T-helper 2 cell (primary cell): ENCODE data around the gene OR10W1.
A peak's percentile ranks its signal among the peaks of the same experiment; 100 is the strongest.

Source experiments
- DNase-seq, 5 experiments: peaks; one replicate each; pipeline versions ENCODE4 v3.0.0 to v3.0.0-alpha.2; 2012 to 2022
- total RNA-seq, 2 donors: gene quantifications; one replicate each; lab custom pipeline; 2026; lab: John Stamatoyannopoulos, UW

The OR10W1 gene
- total RNA-seq: 0 reads per million in 2 donors

GRCh38 chr11:58268142-58268541, at the start of gene OR10W1:
OR10W1 (minus strand) TSS chr11:58268260; CDS start chr11:58267858, 402 bp downstream.
- no peak for DNase-seq

GRCh38 chr11:58316142-58316541, 48.1 kb upstream of the OR10W1 start:
- no peak for DNase-seq

GRCh38 chr11:58301576-58301975, 33.5 kb upstream of the OR10W1 start:
- no peak for DNase-seq

GRCh38 chr11:58292017-58292416, 24.0 kb upstream of the OR10W1 start:
- DNase-seq: no peak

GRCh38 chr11:58289266-58289665, 21.2 kb upstream of the OR10W1 start:
- no peak for DNase-seq

- peak in 1 of 5 experiments; percentile 16 for DNase-seq
These were observed 18.2 kb upstream of the OR10W1 start for GRCh38 chr11:58286249-58286648.

GRCh38 chr11:58285483-58286040, 17.5 kb upstream of the OR10W1 start:
- DNase-seq: no peak

- no peak for DNase-seq
These were observed 8.1 kb upstream of the OR10W1 start for GRCh38 chr11:58276151-58276550.

GRCh38 chr11:58275002-58275401, 6.9 kb upstream of the OR10W1 start:
- DNase-seq: no peak

- no peak for DNase-seq
These were observed 8.1 kb downstream of the OR10W1 start for GRCh38 chr11:58259983-58260382.

- no peak for DNase-seq
These were observed 13.1 kb downstream of the OR10W1 start for GRCh38 chr11:58254936-58255335.

- no peak for DNase-seq
These were observed 24.1 kb downstream of the OR10W1 start for GRCh38 chr11:58243954-58244353.

GRCh38 chr11:58227956-58228615, 40.0 kb downstream of the OR10W1 start:
- DNase-seq: no peak

- DNase-seq: peak in 1 of 5 experiments; percentile 10
These were observed 45.3 kb downstream of the OR10W1 start for GRCh38 chr11:58222721-58223120.
